HEK293 (cell line): ENCODE results near the gene HDAC8.

Experiments used
- ATF2 ChIP-seq: fragments of 450-650 bp; formaldehyde crosslinking; IDR thresholded peaks from 2 replicates; pipeline ENCODE4 v1.5.1; 2016; ENCODE audit warnings: missing biosample characterization, missing genetic modification characterization, low read depth
- MYNN ChIP-seq: fragments of 450-650 bp; formaldehyde crosslinking; IDR thresholded peaks from 2 replicates; pipeline ENCODE4 v1.5.1; 2016; ENCODE audit warnings: missing biosample characterization, missing genetic modification characterization, borderline replicate concordance
- OVOL3 ChIP-seq: fragments of 450-650 bp; formaldehyde crosslinking; IDR thresholded peaks from 2 replicates; pipeline ENCODE4 v1.5.1; 2016; ENCODE audit warnings: missing biosample characterization, missing genetic modification characterization
- PATZ1 ChIP-seq: fragments of 450-650 bp; formaldehyde crosslinking; IDR thresholded peaks from 2 replicates; pipeline ENCODE4 v1.5.1; 2016; ENCODE audit warnings: missing biosample characterization, missing genetic modification characterization
- SALL2 ChIP-seq: fragments of 450-650 bp; formaldehyde crosslinking; IDR thresholded peaks from 2 replicates; pipeline ENCODE4 v1.5.0; 2017; ENCODE audit warnings: missing biosample characterization, mild to moderate bottlenecking, missing genetic modification characterization, borderline replicate concordance
- SP3 ChIP-seq: fragments of 450-650 bp; formaldehyde crosslinking; IDR thresholded peaks from 2 replicates; pipeline ENCODE4 v1.5.1; 2016; ENCODE audit warnings: missing biosample characterization, missing genetic modification characterization
- YY1 ChIP-seq: fragments of 450-650 bp; formaldehyde crosslinking; IDR thresholded peaks from 2 replicates; pipeline ENCODE4 v1.5.1; 2018; ENCODE audit warnings: missing biosample characterization, missing genetic modification characterization
- ZBTB11 ChIP-seq: fragments of 450-650 bp; formaldehyde crosslinking; conservative IDR thresholded peaks from 2 replicates; pipeline ENCODE4 v1.5.1; 2016; ENCODE audit warnings: low read depth, missing biosample characterization, missing genetic modification characterization
- ZFP3 ChIP-seq: fragments of 450-650 bp; formaldehyde crosslinking; IDR thresholded peaks from 2 replicates; pipeline ENCODE4 v1.5.1; 2016; ENCODE audit warnings: low read depth, missing biosample characterization, missing genetic modification characterization
- ZFP41 ChIP-seq: fragments of 450-650 bp; formaldehyde crosslinking; IDR thresholded peaks from 2 replicates; pipeline ENCODE4 v1.5.1; 2016; ENCODE audit warnings: missing biosample characterization, missing genetic modification characterization, borderline replicate concordance
- ZNF19 ChIP-seq: fragments of 450-650 bp; formaldehyde crosslinking; IDR thresholded peaks from 2 replicates; pipeline ENCODE4; 2016; ENCODE audit warnings: missing biosample characterization, missing genetic modification characterization, low read depth
- ZNF23 ChIP-seq: fragments of 450-650 bp; formaldehyde crosslinking; IDR thresholded peaks from 2 replicates; pipeline ENCODE4 v1.5.1; 2016; ENCODE audit warnings: missing biosample characterization, missing genetic modification characterization, borderline replicate concordance
- ZNF391 ChIP-seq: fragments of 450-650 bp; formaldehyde crosslinking; IDR thresholded peaks from 2 replicates; pipeline ENCODE4 v1.5.1; 2016; ENCODE audit warnings: low read depth, missing biosample characterization, missing genetic modification characterization, borderline replicate concordance
- ZNF416 ChIP-seq: fragments of 450-650 bp; formaldehyde crosslinking; IDR thresholded peaks from 2 replicates; pipeline ENCODE4 v1.5.1; 2016; ENCODE audit warnings: missing biosample characterization, missing genetic modification characterization
- ZNF423 ChIP-seq: fragments of 450-650 bp; formaldehyde crosslinking; IDR thresholded peaks from 2 replicates; pipeline ENCODE4 v1.5.1; 2016; ENCODE audit warnings: missing biosample characterization, missing genetic modification characterization
- ZNF501 ChIP-seq: fragments of 450-650 bp; formaldehyde crosslinking; IDR thresholded peaks from 2 replicates; pipeline ENCODE4 v1.5.1; 2016; ENCODE audit warnings: missing biosample characterization, missing genetic modification characterization
- ZNF514 ChIP-seq: fragments of 450-650 bp; formaldehyde crosslinking; IDR thresholded peaks from 2 replicates; pipeline ENCODE4 v1.5.1; 2016; ENCODE audit warnings: missing biosample characterization, missing genetic modification characterization
- ZNF548 ChIP-seq: fragments of 450-650 bp; formaldehyde crosslinking; IDR thresholded peaks from 2 replicates; pipeline ENCODE4 v1.5.1; 2016; ENCODE audit warnings: missing biosample characterization, missing genetic modification characterization
- ZNF558 ChIP-seq: fragments of 450-650 bp; formaldehyde crosslinking; IDR thresholded peaks from 2 replicates; pipeline ENCODE4 v1.5.1; 2016; ENCODE audit warnings: missing biosample characterization, missing genetic modification characterization
- ZNF585B ChIP-seq: fragments of 450-650 bp; formaldehyde crosslinking; IDR thresholded peaks from 2 replicates; pipeline ENCODE4 v1.5.1; 2016; ENCODE audit warnings: missing biosample characterization, missing genetic modification characterization
- ZNF623 ChIP-seq: fragments of 450-650 bp; formaldehyde crosslinking; IDR thresholded peaks from 2 replicates; pipeline ENCODE4 v1.5.1; 2016; ENCODE audit warnings: missing biosample characterization, missing genetic modification characterization
- ZNF626 ChIP-seq: fragments of 450-650 bp; sonication (Bioruptor Pico); formaldehyde crosslinking; IDR thresholded peaks from 2 replicates; pipeline ENCODE4 v1.5.1; 2018; ENCODE audit warnings: missing biosample characterization, missing genetic modification characterization, inconsistent platforms
- ZNF704 ChIP-seq: fragments of 450-650 bp; formaldehyde crosslinking; IDR thresholded peaks from 2 replicates; pipeline ENCODE4 v1.5.1; 2016; ENCODE audit warnings: missing biosample characterization, missing genetic modification characterization
- ZNF792 ChIP-seq: fragments of 450-650 bp; formaldehyde crosslinking; IDR thresholded peaks from 2 replicates; pipeline ENCODE4 v1.5.1; 2016; ENCODE audit warnings: missing biosample characterization, missing genetic modification characterization
- ZSCAN30 ChIP-seq: fragments of 450-650 bp; IDR thresholded peaks from 2 replicates; pipeline ENCODE4 v1.5.1; 2018; ENCODE audit warnings: missing biosample characterization, mild to moderate bottlenecking, missing genetic modification characterization, moderate library complexity
- ZXDB ChIP-seq: fragments of 450-650 bp; formaldehyde crosslinking; IDR thresholded peaks from 2 replicates; pipeline ENCODE4 v1.5.1; 2016; ENCODE audit warnings: missing biosample characterization, missing genetic modification characterization
- TF ChIP-seq, protein P1 (sequence below): fragments of 450-650 bp; formaldehyde crosslinking; IDR thresholded peaks from 2 replicates; pipeline ENCODE4 v1.5.1; 2016; ENCODE audit warnings: missing biosample characterization, missing genetic modification characterization
- TF ChIP-seq, protein P2 (sequence below): fragments of 450-650 bp; formaldehyde crosslinking; IDR thresholded peaks from 2 replicates; pipeline ENCODE4; 2016; ENCODE audit warnings: missing biosample characterization, missing genetic modification characterization

Gene HDAC8

GRCh38 chrX:72306851-72307645 lies 265.6 kb downstream of the HDAC8 start (continued):
- TF ChIP-seq ATF2 (tag by site-specific recombination) (no peak), SALL2 (no peak), SP3 (tag by site-specific recombination) (0 out of 2 replicates have a peak, but pooled peaks have one; percentile 15), ZBTB11 (tag by site-specific recombination) (peak; percentile 65), ZNF585B (tag by site-specific recombination) (0 out of 2 replicates have a peak, but pooled peaks have one; percentile 4), ZFP41 (tag by site-specific recombination) (no peak), ZNF501 (tag by site-specific recombination) (no peak; the same call in 1 of the 2 replicates), ZNF416 (tag by site-specific recombination) (no peak), YY1 (tag by site-specific recombination) (no peak), PATZ1 (peak; percentile 60), ZNF548 (tag by site-specific recombination) (no peak), ZNF514 (no peak), ZNF623 (tag by site-specific recombination) (no peak), ZNF626 (tag by site-specific recombination) (no peak), ZFP3 (tag by site-specific recombination) (no peak), ZSCAN30 (peak; percentile 60; the same call in 1 of the 2 replicates), ZNF704 (tag by site-specific recombination) (no peak), OVOL3 (tag by site-specific recombination) (no peak), ZNF558 (no peak), ZNF792 (tag by site-specific recombination) (0 out of 2 replicates have a peak, but pooled peaks have one; percentile 66), ZNF23 (tag by site-specific recombination) (no peak), ZNF423 (tag by site-specific recombination) (no peak; the same call in 1 of the 2 replicates), ZNF19 (tag by site-specific recombination) (no peak), ZNF391 (tag by site-specific recombination) (no peak), ZXDB (tag by site-specific recombination) (peak; percentile 64), MYNN (tag by site-specific recombination) (no peak)
- TF ChIP-seq, protein P1, sequence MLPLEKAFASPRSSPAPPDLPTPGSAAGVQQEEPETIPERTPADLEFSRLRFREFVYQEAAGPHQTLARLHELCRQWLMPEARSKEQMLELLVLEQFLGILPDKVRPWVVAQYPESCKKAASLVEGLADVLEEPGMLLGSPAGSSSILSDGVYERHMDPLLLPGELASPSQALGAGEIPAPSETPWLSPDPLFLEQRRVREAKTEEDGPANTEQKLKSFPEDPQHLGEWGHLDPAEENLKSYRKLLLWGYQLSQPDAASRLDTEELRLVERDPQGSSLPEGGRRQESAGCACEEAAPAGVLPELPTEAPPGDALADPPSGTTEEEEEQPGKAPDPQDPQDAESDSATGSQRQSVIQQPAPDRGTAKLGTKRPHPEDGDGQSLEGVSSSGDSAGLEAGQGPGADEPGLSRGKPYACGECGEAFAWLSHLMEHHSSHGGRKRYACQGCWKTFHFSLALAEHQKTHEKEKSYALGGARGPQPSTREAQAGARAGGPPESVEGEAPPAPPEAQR (tag by site-specific recombination), result no peak
- TF ChIP-seq, protein P2, sequence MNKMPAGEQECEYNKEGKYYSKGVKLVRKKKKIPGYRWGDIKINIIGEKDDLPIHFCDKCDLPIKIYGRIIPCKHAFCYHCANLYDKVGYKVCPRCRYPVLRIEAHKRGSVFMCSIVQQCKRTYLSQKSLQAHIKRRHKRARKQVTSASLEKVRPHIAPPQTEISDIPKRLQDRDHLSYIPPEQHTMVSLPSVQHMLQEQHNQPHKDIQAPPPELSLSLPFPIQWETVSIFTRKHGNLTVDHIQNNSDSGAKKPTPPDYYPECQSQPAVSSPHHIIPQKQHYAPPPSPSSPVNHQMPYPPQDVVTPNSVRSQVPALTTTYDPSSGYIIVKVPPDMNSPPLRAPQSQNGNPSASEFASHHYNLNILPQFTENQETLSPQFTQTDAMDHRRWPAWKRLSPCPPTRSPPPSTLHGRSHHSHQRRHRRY (tag by site-specific recombination), result no peak
